ENCODE measurements around the gene CAAP1.
A peak's percentile ranks its signal among the peaks of the same experiment; 100 is the strongest.
"Not testable (repeated sequence)": the region's sequence is repeated elsewhere in the genome, so short reads cannot be mapped to it uniquely, and the experiment has no call there.

CAAP1 gene, protein sequence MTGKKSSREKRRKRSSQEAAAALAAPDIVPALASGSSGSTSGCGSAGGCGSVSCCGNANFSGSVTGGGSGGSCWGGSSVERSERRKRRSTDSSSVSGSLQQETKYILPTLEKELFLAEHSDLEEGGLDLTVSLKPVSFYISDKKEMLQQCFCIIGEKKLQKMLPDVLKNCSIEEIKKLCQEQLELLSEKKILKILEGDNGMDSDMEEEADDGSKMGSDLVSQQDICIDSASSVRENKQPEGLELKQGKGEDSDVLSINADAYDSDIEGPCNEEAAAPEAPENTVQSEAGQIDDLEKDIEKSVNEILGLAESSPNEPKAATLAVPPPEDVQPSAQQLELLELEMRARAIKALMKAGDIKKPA

DNA sequence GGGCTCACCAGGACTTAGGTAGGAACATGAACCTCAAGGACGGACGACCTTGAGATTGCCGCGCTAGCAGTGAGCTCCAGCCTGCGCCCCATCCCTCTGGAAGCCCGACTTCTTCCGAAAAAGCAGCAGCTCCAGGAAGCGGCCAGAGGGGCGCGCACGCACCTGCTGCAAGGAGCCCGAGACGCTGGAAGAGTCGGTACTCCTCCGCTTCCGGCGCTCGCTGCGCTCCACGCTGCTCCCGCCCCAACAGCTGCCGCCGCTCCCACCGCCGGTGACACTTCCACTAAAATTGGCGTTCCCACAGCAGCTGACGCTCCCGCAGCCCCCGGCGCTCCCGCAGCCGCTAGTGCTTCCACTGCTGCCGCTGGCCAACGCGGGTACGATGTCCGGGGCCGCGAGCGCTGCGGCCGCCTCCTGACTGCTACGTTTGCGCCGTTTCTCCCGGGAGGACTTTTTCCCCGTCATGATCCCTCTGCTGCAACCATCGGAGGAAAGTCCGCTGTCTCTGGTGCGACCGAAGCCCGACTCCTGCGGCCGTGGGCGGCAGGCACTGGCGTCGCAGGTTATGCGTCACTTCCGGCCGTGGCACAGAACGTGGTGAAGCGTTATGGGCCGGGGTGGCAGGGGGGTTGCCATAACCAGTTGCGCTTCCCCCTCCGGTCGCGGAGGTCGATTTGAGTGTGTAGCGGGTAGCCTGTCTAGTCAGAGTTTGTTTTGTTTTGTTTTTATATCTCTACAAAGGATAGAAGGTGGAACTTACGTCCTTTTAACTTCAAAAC lies at the start of gene CAAP1:
CAAP1 (minus strand) TSS at position 552 of the 779 bp plus-strand sequence; CDS start at position 465, 87 bp downstream.
- DNase-seq (ENCODE audit: low read depth) = peak; percentile 92

GRCh38 chr9:26940779-26941178 lies 48.2 kb upstream of the CAAP1 start:
- no peak for DNase-seq (ENCODE audit: low read depth)

GRCh38 chr9:26939955-26940711 lies 47.5 kb upstream of the CAAP1 start:
- no peak for DNase-seq (ENCODE audit: low read depth)

GRCh38 chr9:26937816-26938371 lies 45.3 kb upstream of the CAAP1 start:
- DNase-seq (ENCODE audit: low read depth) = no peak

- DNase-seq (ENCODE audit: low read depth) = no peak
Measured at GRCh38 chr9:26935847-26936246, 43.2 kb upstream of the CAAP1 start.

- DNase-seq (ENCODE audit: low read depth) = no peak
Measured at GRCh38 chr9:26928902-26929495, 36.4 kb upstream of the CAAP1 start.

DNA sequence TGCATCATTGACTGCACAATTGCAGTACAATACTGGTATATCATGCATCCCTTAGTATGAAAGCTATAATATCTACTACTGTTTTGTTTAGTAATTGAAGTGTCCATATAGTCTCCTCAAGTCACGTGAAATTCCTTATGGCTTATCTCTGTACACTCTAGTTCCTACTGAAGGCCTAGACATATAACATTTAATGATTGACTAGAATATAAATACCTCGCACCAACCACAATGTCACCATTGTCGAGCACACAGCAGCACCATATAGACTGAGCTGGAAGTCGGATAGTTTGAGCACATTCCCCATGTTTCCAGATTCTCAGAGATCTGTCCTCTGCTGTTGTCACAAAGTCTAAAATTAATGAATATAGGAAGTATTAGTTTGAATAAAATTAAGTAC lies 33.0 kb upstream of the CAAP1 start:
- no peak for DNase-seq (ENCODE audit: low read depth)

DNA sequence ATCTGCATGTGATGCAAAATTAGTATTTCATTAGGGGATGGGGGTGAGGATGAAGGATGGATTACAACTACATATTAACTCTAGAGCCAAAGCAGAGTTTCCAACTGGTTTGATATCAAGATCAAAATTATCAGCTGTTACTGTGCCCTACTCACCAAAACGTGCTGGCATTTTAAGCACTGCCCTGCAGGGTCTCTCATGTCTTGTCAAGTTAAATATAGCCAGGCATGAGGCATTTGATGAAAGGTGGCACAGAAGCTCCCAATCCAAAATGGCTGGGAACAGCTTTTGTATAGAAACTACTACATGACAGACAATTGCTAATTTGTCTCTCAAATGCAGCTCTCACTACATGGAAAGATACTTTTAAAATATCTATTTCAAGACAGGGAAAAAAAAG lies 27.1 kb upstream of the CAAP1 start:
- DNase-seq (ENCODE audit: low read depth) = no peak

- DNase-seq (ENCODE audit: low read depth) = no peak
Measured at GRCh38 chr9:26913138-26913668, 20.6 kb upstream of the CAAP1 start.

DNA sequence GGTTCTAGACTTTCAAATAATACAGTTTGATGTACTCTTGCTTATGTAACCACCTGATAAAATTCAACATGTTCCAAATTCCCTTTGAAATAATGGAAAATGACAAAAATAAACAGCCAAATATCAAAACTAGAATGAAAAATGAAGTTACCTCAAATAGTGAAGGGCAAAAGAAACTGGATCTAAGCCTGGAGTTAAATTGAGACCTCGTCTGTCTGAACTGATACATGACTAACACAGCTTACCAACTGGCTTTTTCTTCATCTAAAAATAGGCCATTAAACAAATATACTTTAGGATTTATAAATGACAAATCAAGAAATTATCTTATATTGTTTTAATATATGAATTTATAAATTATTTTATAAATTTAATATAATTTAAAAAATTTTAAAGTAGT lies 12.1 kb upstream of the CAAP1 start:
- no peak for DNase-seq (ENCODE audit: low read depth)

- no peak for DNase-seq (ENCODE audit: low read depth)
Measured at GRCh38 chr9:26904070-26904469, 11.5 kb upstream of the CAAP1 start.

- DNase-seq (ENCODE audit: low read depth) = no peak
Measured at GRCh38 chr9:26893030-26893676, 551 bp upstream of the CAAP1 start.

DNA sequence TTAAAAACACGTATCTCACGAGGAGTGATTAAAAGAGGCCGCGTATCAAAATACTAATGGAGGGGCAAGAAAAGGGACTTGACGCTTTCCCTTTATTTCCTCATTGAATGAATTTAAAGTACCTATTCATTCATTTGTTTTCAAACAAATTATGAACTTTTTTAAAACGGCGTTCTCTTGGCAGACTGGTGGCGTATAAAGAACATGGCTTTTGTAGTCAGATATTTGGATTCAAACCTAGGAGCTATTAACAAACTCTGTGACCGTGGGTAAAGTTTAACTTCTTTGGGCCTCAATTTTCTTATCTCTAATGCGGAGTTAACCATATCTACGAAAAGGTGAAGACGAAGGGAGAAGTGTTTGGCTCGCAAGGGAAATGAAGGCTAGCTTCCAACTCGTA lies 876 bp downstream of the CAAP1 start:
- no peak for DNase-seq (ENCODE audit: low read depth)

DNA sequence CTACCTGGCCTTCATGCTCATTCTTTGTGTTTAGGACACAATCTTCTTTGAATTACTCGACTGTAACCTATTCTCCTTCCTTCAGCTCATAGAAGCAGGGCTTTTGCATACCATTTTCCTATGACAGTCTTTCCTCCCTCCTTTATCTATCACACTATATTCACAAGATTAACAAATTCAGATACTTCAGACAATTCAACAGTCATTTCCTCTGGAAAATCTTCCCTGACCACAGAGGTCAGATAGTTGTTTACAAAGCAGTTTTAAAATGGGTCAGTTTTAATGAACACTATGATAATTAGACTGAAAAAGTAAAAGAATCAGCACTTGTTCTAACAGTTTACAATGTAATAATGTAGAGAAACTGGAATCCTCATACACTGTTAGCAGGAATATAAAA lies 4.3 kb downstream of the CAAP1 start:
- peak; percentile 5 for DNase-seq (ENCODE audit: low read depth)

GRCh38 chr9:26882154-26882553 lies 10.4 kb downstream of the CAAP1 start:
- no peak for DNase-seq (ENCODE audit: low read depth)

DNA sequence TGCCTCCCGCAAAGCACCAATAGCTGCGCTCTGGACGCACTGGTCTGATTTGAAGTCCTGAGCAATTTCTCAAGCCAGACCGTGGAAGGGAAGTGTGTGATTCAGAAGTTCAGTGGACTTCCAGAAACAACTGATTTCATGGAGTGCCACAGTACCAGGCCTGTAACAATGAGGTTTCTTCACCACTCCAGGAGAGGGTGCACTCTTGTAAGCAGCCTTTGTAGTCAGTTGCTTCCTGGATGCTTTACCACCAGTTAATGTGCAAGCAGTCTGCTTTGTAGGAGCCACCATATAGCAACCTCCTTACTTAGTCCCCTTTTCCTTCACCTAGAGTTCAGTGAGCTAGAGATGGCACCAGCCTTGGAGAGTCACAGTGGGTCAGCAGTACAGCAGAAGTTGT lies 12.3 kb downstream of the CAAP1 start:
- no peak for DNase-seq (ENCODE audit: low read depth)

DNA sequence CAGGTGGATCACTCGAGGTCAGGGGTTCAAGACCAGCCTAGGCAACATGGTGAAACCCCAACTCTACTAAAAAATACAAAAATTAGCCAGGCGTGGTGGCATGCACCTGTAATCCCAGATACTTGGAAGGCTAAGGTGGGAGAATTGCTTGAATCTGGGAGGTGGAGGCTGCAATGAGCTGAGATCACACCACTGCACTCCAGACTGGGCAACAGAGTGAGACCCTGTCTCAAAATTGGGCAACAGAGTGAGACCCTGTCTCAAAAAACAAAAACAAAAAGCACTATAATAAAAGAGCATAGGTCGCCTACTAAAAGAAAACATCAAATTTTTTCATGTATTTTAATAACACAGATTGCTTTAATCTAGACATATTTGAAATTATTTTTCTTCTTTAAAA lies 17.4 kb downstream of the CAAP1 start:
- not testable (repeated sequence) for DNase-seq (ENCODE audit: low read depth)

- DNase-seq (ENCODE audit: low read depth) = no peak
Measured at GRCh38 chr9:26870292-26870691, 22.3 kb downstream of the CAAP1 start.

DNA sequence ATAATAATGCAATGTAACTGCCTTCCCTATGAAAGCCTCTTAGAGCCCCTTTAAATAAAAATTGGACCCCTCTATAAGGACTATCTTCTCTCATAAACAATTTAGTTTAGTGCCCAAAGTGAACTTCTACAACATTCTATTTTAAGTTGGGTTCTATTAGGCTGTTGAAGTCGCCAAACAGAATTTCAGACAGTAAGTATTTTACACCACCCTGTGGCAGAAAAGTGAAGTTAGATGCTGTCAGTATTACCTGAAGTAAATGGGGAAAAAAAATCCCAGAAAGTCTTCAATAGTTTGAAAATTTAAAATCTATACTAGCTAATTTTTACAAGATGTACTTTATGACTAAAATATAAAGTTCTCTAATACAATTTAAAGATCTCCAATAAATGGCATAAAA lies 29.5 kb downstream of the CAAP1 start:
- peak; percentile 5 for DNase-seq (ENCODE audit: low read depth)

- peak; percentile 55 for DNase-seq (ENCODE audit: low read depth)
Measured at GRCh38 chr9:26856413-26857032, 36.1 kb downstream of the CAAP1 start.

DNA sequence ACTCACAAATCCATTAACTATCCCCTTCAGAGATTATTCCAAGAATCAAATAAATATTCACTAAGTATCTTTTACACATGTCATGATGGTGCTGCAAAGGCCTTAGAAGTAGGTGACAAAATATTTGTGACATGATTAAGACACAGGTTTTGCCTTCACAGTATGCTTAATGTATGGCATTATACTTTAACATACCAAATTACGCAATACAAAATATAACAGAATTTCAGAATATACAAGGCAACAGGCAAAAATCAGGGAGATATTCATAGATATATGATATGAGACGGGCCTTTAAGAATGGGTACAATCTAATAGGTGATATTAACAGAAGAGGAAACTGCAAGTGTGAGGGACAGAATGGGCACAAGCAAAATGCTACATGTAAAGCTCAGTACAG lies 41.6 kb downstream of the CAAP1 start:
- no peak for DNase-seq (ENCODE audit: low read depth)

Measured in EH (cell line).